ENCODE data around the gene EHD3.
A peak's percentile ranks its signal among the peaks of the same experiment; 100 is the strongest.

The EHD3 gene

GRCh38 chr2:31237348-31238017, 3.5 kb downstream of the EHD3 start:
- DNase-seq: no peak

GRCh38 chr2:31238126-31238905, 4.4 kb downstream of the EHD3 start:
- no peak for DNase-seq

GRCh38 chr2:31238906-31239592, 5.1 kb downstream of the EHD3 start:
- DNase-seq: no peak

- no peak for DNase-seq
Observed at GRCh38 chr2:31239593-31240177, 5.7 kb downstream of the EHD3 start.

GRCh38 chr2:31240381-31241365, 6.7 kb downstream of the EHD3 start:
- no peak for DNase-seq

GRCh38 chr2:31241625-31242270, 7.8 kb downstream of the EHD3 start:
- no peak for DNase-seq

- no peak for DNase-seq
Observed at GRCh38 chr2:31243053-31243452, 9.1 kb downstream of the EHD3 start.

- DNase-seq: no peak
Observed at GRCh38 chr2:31244101-31244500, 10.1 kb downstream of the EHD3 start.

- peak in 2 of 3 experiments; percentile 69 to 86 for DNase-seq
Observed at GRCh38 chr2:31246184-31246852, 12.4 kb downstream of the EHD3 start.

- DNase-seq: no peak
Observed at GRCh38 chr2:31247711-31248110, 13.8 kb downstream of the EHD3 start.

GRCh38 chr2:31248139-31248538, 14.2 kb downstream of the EHD3 start:
- DNase-seq: no peak

GRCh38 chr2:31249009-31249690, 15.2 kb downstream of the EHD3 start:
- DNase-seq: no peak

GRCh38 chr2:31251018-31251417, 17.1 kb downstream of the EHD3 start:
- no peak for DNase-seq

- DNase-seq: no peak
Observed at GRCh38 chr2:31251851-31252250, 17.9 kb downstream of the EHD3 start.

- peak in 1 of 3 experiments; percentile 24 for DNase-seq
Observed at GRCh38 chr2:31253356-31254131, 19.6 kb downstream of the EHD3 start.

GRCh38 chr2:31254237-31255203, 20.6 kb downstream of the EHD3 start:
- DNase-seq: no peak

- no peak for DNase-seq
Observed at GRCh38 chr2:31255911-31256571, 22.1 kb downstream of the EHD3 start.

All from NCI-H1417 (cell line).